Ovary (tissue), 9 donors: ENCODE results near the gene APOLD1. TPM values are rescaled to one million over a fixed set of nuclear protein-coding genes. Genes with fewer than 3 reads are reported as not detected.
A peak's percentile ranks its signal among the peaks of the same experiment; 100 is the strongest.

Experiments
- DNase-seq, 5 donors: peaks; one replicate each; pipeline ENCODE4 v3.0.0-alpha.2; 2019 to 2020
- H3K27ac ChIP-seq, 2 donors: fragments of 200-600 bp; one replicate each; pipeline versions ENCODE4 v1.5.1 to v1.8.0; 2019 to 2022
- H3K27me3 ChIP-seq: fragments of 200-600 bp; one replicate; pipeline ENCODE4 v1.8.0; 2022
- H3K36me3 ChIP-seq: fragments of 200-600 bp; sonication (generic); one replicate; pipeline ENCODE4 v1.5.1; 2019
- H3K4me1 ChIP-seq: one replicate; pipeline ENCODE4 v1.8.1; 2013; ENCODE audit warnings: mild to moderate bottlenecking, moderate library complexity; ENCODE audit not compliant: insufficient read depth
- H3K4me3 ChIP-seq: fragments of 200-600 bp; sonication (generic); one replicate; pipeline ENCODE4 v1.5.1; 2017
- H3K9me3 ChIP-seq, 2 donors: fragments of 200-600 bp in 1 of 2; sonication (generic) in 1 of 2; one replicate each; pipeline versions ENCODE4 v1.5.1 to v1.8.1; 2013 to 2019; ENCODE audit warnings: mild to moderate bottlenecking in 1 of 2, moderate library complexity in 1 of 2
- EP300 ChIP-seq: sonication (generic); formaldehyde crosslinking; IDR thresholded peaks from one replicate; pipeline ENCODE4 v1.6.1; 2017; ENCODE audit warnings: antibody characterized with exemption
- POLR2A ChIP-seq: fragments of 450-650 bp; IDR thresholded peaks from one replicate; pipeline ENCODE4 v1.6.1; 2017; ENCODE audit warnings: antibody characterized with exemption, mild to moderate bottlenecking, moderate library complexity
- WGBS, 3 donors: extraction: QIAGEN DNeasy Blood & Tissue Kit in 1 of 3; methylation state at CpG; one replicate each; pipeline versions ENCODE4 v1.1.5 to v1.1.7; 2013 to 2017; 5-methylcytosine and 5-hydroxymethylcytosine counted together
- intact Hi-C, 4 donors: fragments of 100-400 bp; cut with DNase I; formaldehyde crosslinking; loops; one replicate each; pipeline versions ENCODE4 v1.11.0 to v1.15.1; 2022 to 2023
- polyA plus RNA-seq, 2 donors: library from polyadenylated mRNA; stranded (reverse); fragments of 200-250 nt in 1 of 2; fragments of 350-450 nt in 1 of 2; fragmentation: Illumina TruSeq in 1 of 2; extraction: RNeasy Lipid Tissue Mini Kit (QIAGEN cat#74804) in 1 of 2; gene quantifications; one replicate each; pipeline ENCODE4 v1.2.3, GENCODE V29; 2013 to 2014
- total RNA-seq, 7 donors: library from RNA; depleted of rRNA in 2 of 7; stranded (reverse); fragments of >200 nt in 2 of 7; fragmentation: NEBNext Ultra II Directional in 3 of 7; extraction: Animal tissue kit (Norgen Biotek cat#: 25700) in 3 of 7; gene quantifications; one replicate each; pipeline versions ENCODE4 v1.1.0 to v1.2.4, GENCODE V29; 2016 to 2023
- TF ChIP-seq, protein P1 (sequence below), 3 donors: fragments of 450-650 bp in 2 of 3; fragments of 200-600 bp in 1 of 3; IDR thresholded peaks; one replicate each; pipeline versions ENCODE4 v1.5.1 to v1.8.0; 2016 to 2022; ENCODE audit warnings: antibody characterized with exemption in 3 of 3, mild to moderate bottlenecking in 1 of 3
- donor health status: DM: no; HTN: no; CAD: no; lungs with moderate emphysema.
- donor health status: DM: no; HTN: no; CAD: no.
- donor health status: Bipolar disorder and iron deficiency.
- donor health status: DM: yes; HTN: yes; CAD: no.
- donor health status: DM: no; HTN: no; CAD: no.
- donor health status: DM: yes; HTN: yes; CAD: no.

Gene APOLD1
- total and polyA plus RNA-seq, 9 donors: 2.7 to 20.7 (median 8.9) TPM

DNA sequence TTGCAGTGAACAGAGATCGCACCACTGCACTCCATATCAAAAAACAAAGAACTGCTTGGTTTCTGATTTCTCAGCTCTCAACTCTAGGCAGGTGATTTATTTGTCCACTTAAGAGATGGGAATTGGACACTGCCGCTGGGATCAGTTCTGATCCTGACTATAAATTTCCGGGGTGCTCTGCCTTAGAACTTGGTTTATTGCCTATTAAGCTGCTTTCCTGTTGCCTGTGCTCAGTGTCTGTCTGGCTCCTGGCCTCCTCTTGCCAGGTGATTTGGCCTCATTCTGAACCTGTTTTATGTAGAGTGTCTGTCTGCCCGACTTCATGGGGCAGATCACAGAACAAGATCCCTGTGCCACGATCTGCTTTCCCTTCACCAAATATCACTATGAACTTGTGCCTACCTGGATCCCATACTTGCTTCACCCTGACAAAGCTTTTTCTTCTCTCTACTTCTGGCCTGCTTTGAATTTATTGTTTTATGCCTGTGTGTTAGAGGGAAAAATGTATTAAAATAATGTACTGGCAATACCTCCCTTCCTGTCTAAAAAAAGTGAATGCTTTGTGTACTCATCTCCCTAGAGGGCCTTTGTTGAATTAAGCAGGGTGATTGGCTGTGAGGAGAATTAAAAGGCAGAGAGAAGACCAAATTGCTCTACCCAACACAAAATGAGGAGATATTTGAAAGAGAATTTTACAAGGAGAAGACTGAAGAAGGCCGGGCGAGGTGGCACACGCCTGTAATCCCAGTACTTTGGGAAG lies 40.7 kb upstream of the APOLD1 start:
- Histone ChIP-seq H3K4me3 (no peak overlapping the region), H3K36me3 (no peaks in the 10 kb centered on the region), H3K9me3 (no peaks in the 10 kb centered on the region), H3K27ac (no peak overlapping the region), H3K4me1 (peaks cover 6% of the 10 kb centered on the region), H3K27me3 (no peaks in the 10 kb centered on the region)
- WGBS, 3 donors: 84 to 93% (median 93%) methylated on average over 8 of the region's 8 CpGs
- DNase-seq: no peak
- intact Hi-C loops: no loop called here
- TF ChIP-seq POLR2A: no peak
- TF ChIP-seq EP300: no peak
- TF ChIP-seq, protein P1, sequence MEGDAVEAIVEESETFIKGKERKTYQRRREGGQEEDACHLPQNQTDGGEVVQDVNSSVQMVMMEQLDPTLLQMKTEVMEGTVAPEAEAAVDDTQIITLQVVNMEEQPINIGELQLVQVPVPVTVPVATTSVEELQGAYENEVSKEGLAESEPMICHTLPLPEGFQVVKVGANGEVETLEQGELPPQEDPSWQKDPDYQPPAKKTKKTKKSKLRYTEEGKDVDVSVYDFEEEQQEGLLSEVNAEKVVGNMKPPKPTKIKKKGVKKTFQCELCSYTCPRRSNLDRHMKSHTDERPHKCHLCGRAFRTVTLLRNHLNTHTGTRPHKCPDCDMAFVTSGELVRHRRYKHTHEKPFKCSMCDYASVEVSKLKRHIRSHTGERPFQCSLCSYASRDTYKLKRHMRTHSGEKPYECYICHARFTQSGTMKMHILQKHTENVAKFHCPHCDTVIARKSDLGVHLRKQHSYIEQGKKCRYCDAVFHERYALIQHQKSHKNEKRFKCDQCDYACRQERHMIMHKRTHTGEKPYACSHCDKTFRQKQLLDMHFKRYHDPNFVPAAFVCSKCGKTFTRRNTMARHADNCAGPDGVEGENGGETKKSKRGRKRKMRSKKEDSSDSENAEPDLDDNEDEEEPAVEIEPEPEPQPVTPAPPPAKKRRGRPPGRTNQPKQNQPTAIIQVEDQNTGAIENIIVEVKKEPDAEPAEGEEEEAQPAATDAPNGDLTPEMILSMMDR (IDR thresholded peaks at IDR 0.05): no peak

DNA sequence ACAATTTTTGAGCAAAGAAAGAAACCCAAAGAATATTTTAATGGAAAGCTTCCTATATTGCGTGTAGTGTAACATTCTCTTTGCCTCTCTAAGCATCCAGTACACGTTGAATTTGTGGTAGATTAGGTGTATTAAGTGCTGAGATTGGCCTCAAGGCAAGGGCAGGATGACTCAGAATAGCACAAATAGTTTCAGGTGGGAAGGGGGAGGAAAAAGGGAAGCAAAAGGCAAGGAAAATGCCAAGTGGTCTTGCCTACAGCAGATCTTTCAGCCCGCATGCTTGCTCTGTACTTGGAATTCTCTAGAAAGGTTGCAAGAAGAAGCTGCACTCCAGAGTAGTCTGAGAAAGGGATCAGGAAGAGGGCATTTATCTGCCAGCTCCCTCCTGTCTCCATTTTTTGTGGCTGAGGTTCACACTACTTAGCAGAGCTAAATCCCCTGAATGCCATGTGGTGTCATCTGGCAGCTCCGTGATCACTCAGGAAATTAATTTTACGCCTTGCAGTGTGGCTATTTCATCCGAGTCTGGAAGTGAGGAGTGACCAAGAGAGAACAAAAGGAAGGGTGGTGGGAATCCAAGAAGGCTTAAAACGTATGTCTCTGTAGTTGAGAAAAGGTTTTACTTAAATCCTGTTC lies 39.8 kb upstream of the APOLD1 start:
- H3K27me3 ChIP-seq: no peaks in the 10 kb centered on the region
- TF ChIP-seq, protein P1 (IDR thresholded peaks at IDR 0.05): no peak
- no peak for TF ChIP-seq POLR2A
- H3K4me3 ChIP-seq: no peak overlapping the region
- H3K9me3 ChIP-seq: no peaks in the 10 kb centered on the region
- no peaks in the 10 kb centered on the region for H3K36me3 ChIP-seq
- intact Hi-C loops: no loop called here
- H3K27ac ChIP-seq: no peak overlapping the region
- WGBS, 3 donors: 76 to 85% (median 85%) methylated on average over 7 of the region's 7 CpGs
- no peak for DNase-seq
- H3K4me1 ChIP-seq: peaks cover 6% of the 10 kb centered on the region

DNA sequence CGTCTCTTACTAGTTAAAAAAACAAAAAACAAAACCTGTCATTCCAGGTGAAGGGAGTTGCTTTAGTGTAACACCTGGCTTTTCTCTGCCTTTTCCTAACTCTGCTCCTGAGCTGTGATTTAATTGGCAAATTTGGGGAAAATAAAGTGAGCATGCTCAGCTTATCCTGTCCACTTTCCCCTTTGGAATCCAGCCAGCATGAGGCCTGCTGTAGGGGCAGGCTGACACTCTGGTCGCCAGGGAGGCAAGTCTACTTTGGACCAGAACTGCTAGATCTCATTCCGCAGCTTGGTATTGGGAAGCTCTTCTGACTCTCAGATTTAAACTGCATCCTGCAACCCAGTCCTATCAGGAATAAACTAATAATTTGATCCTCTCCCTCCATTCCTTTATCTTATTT lies 38.2 kb upstream of the APOLD1 start:
- no peaks in the 10 kb centered on the region for H3K9me3 ChIP-seq
- DNase-seq: peak in 3 of 5 donors; percentile 30 to 52 (median 37)
- H3K4me1 ChIP-seq: peaks cover 6% of the 10 kb centered on the region
- intact Hi-C loops: no loop called here
- no peaks in the 10 kb centered on the region for H3K27me3 ChIP-seq
- TF ChIP-seq, protein P1 (IDR thresholded peaks at IDR 0.05): no peak
- TF ChIP-seq POLR2A (no peak), EP300 (no peak)
- no peak overlapping the region for H3K4me3 ChIP-seq
- WGBS, 3 donors: 58 to 70% (median 62%) methylated on average over 3 of the region's 3 CpGs
- no peaks in the 10 kb centered on the region for H3K36me3 ChIP-seq
- H3K27ac ChIP-seq: no peak overlapping the region

DNA sequence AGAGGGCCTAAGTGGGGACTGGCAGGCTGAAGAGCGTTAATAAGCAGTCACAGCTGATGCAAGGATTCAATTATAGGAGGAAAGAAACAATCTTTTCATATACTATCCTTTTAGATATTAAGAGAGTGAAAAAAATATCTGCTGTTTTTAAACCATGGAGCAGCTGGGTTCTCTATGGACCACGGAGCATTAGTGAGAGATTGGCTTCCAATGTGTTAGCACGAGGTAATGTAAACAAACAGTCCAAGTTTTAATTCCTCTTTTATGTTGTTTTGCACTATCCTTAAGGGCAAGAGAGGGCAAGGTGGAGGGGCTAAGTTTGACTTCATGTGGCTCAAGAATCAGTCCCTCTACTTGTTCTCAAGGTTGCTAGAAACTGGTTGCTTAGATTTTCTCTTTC lies 37.4 kb upstream of the APOLD1 start:
- Histone ChIP-seq H3K4me3 (no peak overlapping the region), H3K27ac (peak overlapping the region in 1 of 2 donors; percentile 17), H3K4me1 (peaks cover 6% of the 10 kb centered on the region), H3K36me3 (no peaks in the 10 kb centered on the region), H3K27me3 (no peaks in the 10 kb centered on the region), H3K9me3 (no peaks in the 10 kb centered on the region)
- TF ChIP-seq, protein P1 (IDR thresholded peaks at IDR 0.05): no peak
- TF ChIP-seq EP300: no peak
- no peak for TF ChIP-seq POLR2A
- no peak for DNase-seq
- 36 to 42% (median 39%) methylated on average over 3 of the region's 3 CpGs for WGBS, 3 donors
- intact Hi-C loops: no loop called here
